H1 (cell line): Measurements from ENCODE around the gene GSTCD. TPM values are rescaled to one million over a fixed set of nuclear protein-coding genes. Genes with fewer than 3 reads are reported as not detected.

Experiments used
- ASH2L ChIP-seq: fragments of 200-600, 300-600 bp; sonication (generic); IDR thresholded peaks from one replicate; pipeline ENCODE4 v1.7.1; 2017; ENCODE audit warnings: low read length
- CTCF ChIP-seq, 3 experiments: IDR thresholded peaks; 1 replicate in 2 of 3; 2 replicates in 1 of 3; pipeline versions ENCODE4 v1.5.1 to v1.6.1; 2011; ENCODE audit warnings: low read length in 3 of 3, mild to moderate bottlenecking in 3 of 3, inconsistent platforms in 2 of 3, low read depth in 1 of 3, moderate library complexity in 1 of 3; ENCODE audit not compliant: insufficient read depth in 1 of 3; ENCODE audit errors: control extremely low read depth in 1 of 3
- GTF2F1 ChIP-seq: IDR thresholded peaks from 2 replicates; pipeline ENCODE4 v1.6.1; 2012; ENCODE audit warnings: low read depth, low read length, improper control_type of control experiment, borderline replicate concordance
- NRF1 ChIP-seq: IDR thresholded peaks from 2 replicates; pipeline ENCODE4 v1.6.1; 2011; ENCODE audit warnings: mild to moderate bottlenecking, low read depth, low read length, improper control_type of control experiment
- TAF7 ChIP-seq: optimal IDR thresholded peaks from 2 replicates; pipeline ENCODE3; 2011; ENCODE audit warnings: low read depth, mild to moderate bottlenecking, inconsistent platforms, low read length, moderate library complexity, borderline replicate concordance
- polyA plus RNA-seq, 7 experiments: library from polyadenylated mRNA; depleted of rRNA in 3 of 7; stranded (reverse) in 5 of 7; unstranded in 2 of 7; fragments of >200 nt in 5 of 7; fragments of 200-250 nt in 2 of 7; gene quantifications; 1 replicate in 5 of 7; 2 replicates in 1 of 7; 4 replicates in 1 of 7; pipeline versions ENCODE4 v1.2.1 to v1.2.3, GENCODE V29; 2011 to 2013; ENCODE audit warnings: missing spikeins in 2 of 7, mixed read lengths in 2 of 7
- total RNA-seq: library from RNA; stranded (reverse); fragmentation: NEBNext Ultra II Directional; extraction: Animal tissue kit (Norgen Biotek cat#: 25700); gene quantifications from 2 replicates; pipeline ENCODE4 v1.2.1, GENCODE V29; 2021
- TF ChIP-seq, protein P1 (sequence below): fragments of 300-600 bp; sonication (generic); IDR thresholded peaks from 2 replicates; pipeline ENCODE4 v1.7.1; 2012; ENCODE audit warnings: low read length, moderate library complexity, mild to moderate bottlenecking, inconsistent platforms; ENCODE audit not compliant: insufficient replicate concordance

GSTCD gene
- total and polyA plus RNA-seq, 2 of the 8 experiments (the other 6 are each of a cell fraction or from before 2014, with no cell fraction given), result 8.5 to 24.6 TPM

DNA sequence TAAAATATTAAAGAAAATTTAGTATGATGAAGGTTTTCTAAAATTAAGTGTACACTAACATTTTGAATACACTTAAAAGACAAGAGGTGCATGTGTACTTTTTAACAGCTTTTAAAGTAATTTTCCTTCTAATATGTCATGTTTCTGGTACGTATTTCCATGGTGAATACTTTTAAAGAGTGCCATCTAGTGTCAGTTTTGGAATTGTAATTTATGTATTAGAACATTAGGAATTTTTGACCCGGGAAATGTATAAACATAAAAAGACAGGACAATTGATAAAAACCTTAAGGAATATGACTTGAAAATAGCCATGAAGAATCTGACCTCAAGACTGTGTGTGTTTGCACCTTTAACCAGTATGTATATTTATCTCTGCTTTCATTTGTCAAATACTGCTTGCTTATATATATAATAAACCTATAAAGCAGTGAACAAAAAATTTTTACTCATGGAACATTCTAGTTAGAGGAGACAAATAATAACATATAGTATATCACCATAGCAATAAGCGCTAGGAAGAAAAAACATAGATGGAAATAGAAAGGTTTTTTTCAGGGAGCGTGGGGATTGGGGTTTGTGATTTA, 7.2 kb downstream of the GSTCD start (continued):
- TF ChIP-seq, protein P1, sequence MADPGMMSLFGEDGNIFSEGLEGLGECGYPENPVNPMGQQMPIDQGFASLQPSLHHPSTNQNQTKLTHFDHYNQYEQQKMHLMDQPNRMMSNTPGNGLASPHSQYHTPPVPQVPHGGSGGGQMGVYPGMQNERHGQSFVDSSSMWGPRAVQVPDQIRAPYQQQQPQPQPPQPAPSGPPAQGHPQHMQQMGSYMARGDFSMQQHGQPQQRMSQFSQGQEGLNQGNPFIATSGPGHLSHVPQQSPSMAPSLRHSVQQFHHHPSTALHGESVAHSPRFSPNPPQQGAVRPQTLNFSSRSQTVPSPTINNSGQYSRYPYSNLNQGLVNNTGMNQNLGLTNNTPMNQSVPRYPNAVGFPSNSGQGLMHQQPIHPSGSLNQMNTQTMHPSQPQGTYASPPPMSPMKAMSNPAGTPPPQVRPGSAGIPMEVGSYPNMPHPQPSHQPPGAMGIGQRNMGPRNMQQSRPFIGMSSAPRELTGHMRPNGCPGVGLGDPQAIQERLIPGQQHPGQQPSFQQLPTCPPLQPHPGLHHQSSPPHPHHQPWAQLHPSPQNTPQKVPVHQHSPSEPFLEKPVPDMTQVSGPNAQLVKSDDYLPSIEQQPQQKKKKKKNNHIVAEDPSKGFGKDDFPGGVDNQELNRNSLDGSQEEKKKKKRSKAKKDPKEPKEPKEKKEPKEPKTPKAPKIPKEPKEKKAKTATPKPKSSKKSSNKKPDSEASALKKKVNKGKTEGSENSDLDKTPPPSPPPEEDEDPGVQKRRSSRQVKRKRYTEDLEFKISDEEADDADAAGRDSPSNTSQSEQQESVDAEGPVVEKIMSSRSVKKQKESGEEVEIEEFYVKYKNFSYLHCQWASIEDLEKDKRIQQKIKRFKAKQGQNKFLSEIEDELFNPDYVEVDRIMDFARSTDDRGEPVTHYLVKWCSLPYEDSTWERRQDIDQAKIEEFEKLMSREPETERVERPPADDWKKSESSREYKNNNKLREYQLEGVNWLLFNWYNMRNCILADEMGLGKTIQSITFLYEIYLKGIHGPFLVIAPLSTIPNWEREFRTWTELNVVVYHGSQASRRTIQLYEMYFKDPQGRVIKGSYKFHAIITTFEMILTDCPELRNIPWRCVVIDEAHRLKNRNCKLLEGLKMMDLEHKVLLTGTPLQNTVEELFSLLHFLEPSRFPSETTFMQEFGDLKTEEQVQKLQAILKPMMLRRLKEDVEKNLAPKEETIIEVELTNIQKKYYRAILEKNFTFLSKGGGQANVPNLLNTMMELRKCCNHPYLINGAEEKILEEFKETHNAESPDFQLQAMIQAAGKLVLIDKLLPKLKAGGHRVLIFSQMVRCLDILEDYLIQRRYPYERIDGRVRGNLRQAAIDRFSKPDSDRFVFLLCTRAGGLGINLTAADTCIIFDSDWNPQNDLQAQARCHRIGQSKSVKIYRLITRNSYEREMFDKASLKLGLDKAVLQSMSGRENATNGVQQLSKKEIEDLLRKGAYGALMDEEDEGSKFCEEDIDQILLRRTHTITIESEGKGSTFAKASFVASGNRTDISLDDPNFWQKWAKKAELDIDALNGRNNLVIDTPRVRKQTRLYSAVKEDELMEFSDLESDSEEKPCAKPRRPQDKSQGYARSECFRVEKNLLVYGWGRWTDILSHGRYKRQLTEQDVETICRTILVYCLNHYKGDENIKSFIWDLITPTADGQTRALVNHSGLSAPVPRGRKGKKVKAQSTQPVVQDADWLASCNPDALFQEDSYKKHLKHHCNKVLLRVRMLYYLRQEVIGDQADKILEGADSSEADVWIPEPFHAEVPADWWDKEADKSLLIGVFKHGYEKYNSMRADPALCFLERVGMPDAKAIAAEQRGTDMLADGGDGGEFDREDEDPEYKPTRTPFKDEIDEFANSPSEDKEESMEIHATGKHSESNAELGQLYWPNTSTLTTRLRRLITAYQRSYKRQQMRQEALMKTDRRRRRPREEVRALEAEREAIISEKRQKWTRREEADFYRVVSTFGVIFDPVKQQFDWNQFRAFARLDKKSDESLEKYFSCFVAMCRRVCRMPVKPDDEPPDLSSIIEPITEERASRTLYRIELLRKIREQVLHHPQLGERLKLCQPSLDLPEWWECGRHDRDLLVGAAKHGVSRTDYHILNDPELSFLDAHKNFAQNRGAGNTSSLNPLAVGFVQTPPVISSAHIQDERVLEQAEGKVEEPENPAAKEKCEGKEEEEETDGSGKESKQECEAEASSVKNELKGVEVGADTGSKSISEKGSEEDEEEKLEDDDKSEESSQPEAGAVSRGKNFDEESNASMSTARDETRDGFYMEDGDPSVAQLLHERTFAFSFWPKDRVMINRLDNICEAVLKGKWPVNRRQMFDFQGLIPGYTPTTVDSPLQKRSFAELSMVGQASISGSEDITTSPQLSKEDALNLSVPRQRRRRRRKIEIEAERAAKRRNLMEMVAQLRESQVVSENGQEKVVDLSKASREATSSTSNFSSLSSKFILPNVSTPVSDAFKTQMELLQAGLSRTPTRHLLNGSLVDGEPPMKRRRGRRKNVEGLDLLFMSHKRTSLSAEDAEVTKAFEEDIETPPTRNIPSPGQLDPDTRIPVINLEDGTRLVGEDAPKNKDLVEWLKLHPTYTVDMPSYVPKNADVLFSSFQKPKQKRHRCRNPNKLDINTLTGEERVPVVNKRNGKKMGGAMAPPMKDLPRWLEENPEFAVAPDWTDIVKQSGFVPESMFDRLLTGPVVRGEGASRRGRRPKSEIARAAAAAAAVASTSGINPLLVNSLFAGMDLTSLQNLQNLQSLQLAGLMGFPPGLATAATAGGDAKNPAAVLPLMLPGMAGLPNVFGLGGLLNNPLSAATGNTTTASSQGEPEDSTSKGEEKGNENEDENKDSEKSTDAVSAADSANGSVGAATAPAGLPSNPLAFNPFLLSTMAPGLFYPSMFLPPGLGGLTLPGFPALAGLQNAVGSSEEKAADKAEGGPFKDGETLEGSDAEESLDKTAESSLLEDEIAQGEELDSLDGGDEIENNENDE, result no peak
- TF ChIP-seq CTCF (IDR thresholded peaks at IDR 0.05; ENCODE audit: control extremely low read depth in 1 of 3, insufficient read depth in 1 of 3, low read depth in 1 of 3, low read length in 3 of 3) (no peak), TAF7 (no peak), GTF2F1 (no peak), ASH2L (no peak), NRF1 (no peak)
